Urothelium cell line (cell line): ENCODE results near the gene TSPAN32.

Source experiments
- DNase-seq: peaks from one replicate; pipeline ENCODE4 v3.0.0; 2011; ENCODE audit warnings: low spot score, mixed read lengths
- FAIRE-seq: peaks from 2 replicates; lab custom pipeline; 2011; peaks lifted over from hg19 to GRCh38; lab: Jason Lieb, UNC

The TSPAN32 gene

DNA sequence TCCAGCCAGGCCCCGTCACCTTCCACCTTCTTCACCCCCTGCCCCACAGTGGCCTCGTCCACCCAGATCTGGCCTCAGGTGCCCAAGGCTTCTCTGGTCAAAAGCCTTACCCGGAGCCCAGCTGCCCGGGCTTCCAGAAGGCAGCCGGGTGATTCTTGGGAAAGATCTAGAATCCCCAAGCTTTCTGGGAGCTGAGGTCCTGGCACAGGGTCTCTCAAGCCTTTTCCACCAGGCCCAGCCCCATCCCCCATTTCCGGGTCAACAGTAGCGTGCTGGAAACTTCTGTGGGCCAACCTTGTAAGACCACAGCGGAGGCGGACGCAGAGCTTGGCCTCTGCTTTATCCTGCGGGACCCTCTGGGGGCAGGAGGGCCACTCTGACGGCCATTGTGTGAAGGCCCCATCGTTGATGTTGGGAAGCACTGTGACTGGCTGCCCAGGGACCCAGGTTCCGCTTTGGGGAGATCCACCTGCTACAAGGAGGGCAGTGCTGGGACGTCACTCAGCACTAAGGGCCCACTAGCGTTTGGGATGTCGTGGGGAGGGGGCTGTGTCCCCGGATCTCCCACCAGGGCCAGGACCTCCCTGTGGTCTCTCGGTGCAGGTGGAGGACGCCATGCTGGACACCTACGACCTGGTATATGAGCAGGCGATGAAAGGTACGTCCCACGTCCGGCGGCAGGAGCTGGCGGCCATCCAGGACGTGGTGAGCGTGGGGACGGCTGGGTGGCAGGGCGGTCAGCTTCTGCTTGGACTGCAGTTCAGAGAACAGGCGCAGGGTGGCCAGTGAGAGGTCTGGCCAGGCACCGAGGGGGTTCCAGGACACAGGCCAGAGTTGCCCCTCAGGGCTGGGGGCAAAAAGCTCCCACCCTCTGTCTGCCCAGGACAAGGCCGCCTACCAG, 11.5 kb downstream of the TSPAN32 start:
- DNase-seq, result no peak
- FAIRE-seq, result no peak

DNA sequence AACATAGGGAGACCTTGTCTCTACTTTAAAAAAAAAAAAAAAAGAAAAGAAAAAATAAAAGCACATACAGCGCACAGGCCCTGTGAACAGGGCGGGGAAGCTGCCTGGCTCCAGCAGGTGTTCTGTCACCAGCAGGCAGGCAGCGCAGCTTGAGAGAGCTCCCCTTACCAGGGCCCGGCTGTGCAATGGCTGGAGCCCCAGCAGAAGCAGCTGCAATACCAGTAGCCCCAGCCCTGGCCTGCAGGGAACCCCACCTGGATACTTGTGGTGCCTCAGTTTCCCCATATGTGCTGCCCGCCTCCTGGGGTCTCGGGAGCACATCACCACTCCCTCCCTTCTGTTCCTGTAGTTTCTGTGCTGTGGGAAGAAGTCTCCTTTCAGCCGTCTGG, 12.3 kb downstream of the TSPAN32 start:
- DNase-seq (no peak), FAIRE-seq (no peak)

DNA sequence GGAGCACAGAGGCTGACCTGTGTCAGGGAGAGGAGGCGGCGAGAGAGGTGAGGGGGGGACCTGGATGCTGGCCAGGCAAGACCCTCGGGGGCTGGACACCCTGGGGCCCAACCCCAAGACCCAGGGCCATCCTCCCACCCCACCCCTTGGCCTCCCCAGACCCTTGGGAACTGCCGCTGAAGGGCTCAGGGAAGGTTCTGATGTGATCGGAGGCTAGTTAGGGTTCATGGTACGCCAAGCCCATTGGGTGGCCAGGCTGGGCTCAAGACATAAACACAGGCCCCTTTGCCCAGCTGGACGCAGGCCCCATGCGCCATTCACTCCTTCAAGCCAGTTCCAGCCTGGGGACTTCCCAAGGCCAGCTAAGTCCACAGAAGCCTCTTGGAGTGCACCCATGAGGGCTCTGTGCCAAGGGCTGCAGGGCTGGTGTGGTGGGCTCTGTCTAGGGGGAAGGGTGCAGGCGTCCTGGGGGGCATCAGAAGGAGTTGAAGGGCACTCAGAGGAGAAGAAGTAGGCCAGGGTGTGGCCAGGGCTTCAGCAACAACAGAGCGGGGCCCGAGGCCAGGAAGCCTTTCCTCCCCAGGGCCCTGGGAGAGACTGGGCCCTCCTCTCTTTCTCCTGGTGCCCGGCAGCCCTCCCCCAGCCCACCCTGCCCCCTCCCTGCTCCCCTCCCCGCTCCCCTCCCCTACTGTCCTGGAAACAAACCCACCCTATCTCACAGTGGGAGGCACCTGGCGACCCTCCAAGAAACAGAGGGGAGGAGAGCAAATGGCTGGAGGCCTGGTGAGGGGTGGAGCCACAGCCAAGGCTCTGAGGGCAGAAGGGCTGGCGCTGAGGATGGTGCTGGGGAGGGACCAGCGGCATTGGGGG, 12.9 kb downstream of the TSPAN32 start:
- DNase-seq (no peak), FAIRE-seq (no peak)

DNA sequence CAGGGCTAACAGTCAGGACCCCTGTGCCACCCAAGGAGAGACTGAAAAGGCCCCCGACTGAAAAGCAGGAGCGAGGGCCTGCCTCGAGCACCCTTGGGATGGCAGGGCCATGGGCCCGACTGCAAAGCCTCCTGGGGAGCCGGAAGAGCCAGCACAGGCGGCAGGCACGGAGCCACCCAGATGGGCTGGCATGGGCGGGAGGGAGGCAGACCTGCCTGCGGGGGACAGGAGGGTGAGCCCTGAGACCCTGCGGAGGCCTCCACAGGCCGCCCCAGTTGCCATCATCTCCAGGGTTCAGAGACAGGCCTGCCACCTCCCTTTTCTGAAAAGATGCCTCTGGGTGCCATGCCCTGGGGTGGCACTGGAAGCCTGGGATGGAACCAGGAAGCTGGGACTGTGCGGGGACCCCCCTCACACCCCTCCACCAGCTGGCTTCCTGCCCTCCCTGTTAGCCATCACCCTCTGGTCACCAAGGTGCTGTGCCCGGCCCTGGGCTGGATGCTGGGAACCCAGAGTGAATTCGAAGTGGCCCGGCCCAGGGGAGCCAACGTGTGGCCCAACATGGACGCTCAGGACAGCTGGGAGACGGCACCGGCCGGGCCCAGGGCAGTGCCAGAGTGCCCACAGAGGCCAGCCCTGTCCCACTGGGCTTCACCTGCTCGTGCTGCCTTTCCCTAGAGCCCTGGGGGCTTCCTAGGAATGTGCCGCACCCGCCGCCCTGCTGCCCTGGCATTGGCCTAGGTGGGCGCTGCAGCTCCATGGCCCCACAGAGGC, 13.8 kb downstream of the TSPAN32 start:
- DNase-seq (no peak), FAIRE-seq (no peak)

DNA sequence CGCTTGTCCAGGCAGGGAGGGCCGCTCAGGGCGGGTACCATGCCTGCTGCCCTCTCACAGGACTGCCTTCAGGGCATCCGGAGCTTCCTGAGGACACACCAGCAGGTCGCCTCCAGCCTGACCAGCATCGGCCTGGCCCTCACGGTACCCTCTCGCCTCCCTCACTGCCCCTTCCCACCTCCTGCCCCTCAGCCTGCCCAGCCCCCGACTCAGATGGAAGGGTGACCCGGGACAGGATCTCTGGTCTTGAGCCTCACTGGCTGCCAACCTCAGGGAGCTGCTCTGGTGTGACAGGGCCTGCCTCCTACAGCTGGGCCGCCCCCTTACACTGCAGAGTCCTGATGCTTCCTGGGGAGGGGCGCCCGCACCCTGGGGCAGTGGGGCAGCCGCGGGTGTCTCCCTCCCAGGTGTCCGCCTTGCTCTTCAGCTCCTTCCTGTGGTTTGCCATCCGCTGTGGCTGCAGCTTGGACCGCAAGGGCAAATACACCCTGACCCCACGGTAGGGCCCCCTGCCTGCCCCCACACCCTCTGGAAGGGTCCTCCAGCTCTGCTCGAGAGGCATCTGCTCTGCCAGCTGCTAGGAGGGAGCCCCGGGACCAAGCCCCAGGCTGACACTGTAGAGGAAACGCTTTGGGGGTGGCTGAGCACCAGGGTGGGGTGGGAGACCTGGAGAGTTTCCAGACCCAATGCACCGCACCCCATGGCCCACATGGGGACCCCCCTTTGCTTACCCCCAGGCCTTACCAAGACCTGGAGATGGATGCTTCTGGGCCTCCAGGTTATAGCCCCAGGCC, 14.6 kb downstream of the TSPAN32 start:
- FAIRE-seq (no peak), DNase-seq (no peak)

DNA sequence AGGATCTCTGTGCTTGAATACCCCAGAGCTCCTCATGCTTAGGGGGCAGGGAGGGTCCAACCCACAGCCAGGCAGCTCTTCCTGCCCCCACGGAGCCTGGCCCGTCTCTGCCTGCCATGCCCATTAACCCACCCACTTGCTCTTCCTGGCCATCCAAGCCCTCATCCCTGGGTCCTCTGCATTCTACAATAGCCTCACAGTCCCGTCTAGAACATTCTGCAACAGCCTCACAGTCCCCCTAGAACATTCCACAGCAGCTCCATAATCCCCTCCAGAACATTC, 15.1 kb downstream of the TSPAN32 start:
- DNase-seq (no peak), FAIRE-seq (no peak)

DNA sequence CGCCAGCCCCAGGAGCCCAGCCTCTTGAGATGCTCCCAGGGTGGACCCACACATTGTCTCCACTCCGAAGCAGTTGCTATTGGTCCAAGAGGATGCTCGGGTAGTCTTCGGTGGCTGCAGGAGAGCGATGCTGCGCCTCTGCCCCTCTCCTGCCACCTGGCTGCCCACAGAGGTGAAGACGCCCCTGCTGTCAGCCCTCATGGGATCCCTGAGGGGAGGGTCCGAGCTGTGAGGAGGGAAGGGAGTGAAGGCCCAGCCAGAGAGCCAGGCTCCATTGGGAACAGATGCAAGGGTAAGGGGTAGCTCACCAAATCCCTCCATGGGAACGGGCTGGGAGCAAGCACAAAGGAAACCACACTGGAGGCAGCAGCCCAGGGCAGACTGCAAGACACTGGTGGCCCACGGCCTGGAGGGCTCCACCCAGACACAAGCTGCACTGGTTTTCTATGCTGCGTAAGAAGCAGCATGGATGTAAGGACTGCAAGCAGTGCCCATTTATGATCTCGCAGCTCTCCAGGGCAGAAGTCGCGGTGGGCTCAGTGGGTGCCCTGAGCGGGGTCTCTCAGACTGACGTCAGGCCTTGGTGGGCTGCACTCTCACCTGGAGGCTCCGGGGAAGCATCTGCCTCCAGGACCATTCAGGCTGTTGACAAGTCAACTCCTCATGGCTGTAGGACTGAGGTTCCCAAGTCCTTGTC, 15.7 kb downstream of the TSPAN32 start:
- DNase-seq (no peak), FAIRE-seq (no peak)

DNA sequence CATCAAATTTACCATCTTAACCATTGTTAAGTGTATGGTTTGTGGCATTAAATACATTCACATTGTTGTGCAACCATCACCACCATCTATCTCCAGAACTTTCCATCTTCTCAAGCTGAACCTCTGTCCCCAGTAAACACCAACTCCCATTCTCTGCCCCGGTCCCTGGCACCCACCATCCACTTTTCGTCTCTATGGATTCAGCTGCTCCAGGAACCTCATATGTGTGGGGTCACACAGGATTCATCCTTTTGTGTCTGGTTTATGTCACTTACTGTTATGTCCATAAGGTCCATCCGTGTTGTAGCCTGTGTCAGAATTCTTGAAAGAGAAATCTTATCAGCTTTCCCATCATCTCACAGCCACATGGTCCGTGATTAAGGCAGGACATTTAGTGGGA, 16.3 kb downstream of the TSPAN32 start:
- no peak for DNase-seq
- FAIRE-seq, result no peak

DNA sequence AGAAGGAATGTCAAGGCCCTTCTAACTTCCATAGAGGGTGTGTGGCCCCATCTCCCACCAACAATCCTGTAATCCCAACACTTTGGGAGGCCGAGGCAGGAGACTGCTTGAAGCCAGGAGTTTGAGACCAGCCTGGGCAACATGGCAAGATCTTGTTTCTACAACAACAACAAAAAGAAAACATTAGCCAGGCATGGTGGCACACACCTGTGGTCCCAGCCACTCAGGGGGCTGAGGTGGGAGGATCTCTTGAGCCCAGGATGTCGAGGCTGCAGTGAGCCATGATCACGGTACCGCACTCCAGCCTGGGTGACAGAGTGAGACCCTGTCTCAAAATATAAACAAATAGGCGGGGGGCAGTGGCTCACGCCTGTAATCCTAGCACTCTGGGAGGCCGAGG, 16.9 kb downstream of the TSPAN32 start:
- no peak for DNase-seq
- no peak for FAIRE-seq

DNA sequence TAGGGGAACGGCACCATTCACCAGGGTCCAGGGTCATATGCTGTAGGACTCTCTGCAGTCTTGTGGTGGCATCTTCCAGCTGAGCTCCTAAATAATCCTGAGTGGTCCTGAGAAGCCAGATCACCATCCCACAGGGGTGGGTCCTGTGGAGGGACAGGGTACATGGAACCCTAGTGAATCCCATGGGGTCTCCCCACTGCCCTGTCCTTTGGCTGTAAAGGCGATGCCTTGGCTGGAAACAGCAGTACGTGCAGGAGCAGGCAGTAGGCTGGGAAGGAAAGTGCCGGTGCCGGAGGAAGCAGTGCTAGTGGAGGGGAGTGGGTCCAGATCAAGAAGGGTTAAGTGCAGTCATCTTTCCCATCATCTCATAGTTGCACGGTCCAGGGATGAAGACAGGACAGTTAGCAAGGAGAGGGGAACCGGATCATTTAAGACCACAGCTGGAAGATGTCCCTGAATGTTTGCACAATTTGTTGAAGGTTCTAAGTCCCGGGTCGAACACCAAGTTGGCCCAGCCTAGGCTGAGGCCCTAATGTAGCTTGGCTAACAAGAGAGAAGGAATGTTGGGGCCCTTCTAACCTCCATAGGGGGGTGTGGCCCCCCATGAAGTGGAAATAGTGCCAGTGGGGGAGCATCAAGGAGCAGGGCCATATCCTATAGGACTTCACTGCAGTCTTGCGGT, 18.1 kb downstream of the TSPAN32 start:
- FAIRE-seq (no peak), DNase-seq (no peak)

DNA sequence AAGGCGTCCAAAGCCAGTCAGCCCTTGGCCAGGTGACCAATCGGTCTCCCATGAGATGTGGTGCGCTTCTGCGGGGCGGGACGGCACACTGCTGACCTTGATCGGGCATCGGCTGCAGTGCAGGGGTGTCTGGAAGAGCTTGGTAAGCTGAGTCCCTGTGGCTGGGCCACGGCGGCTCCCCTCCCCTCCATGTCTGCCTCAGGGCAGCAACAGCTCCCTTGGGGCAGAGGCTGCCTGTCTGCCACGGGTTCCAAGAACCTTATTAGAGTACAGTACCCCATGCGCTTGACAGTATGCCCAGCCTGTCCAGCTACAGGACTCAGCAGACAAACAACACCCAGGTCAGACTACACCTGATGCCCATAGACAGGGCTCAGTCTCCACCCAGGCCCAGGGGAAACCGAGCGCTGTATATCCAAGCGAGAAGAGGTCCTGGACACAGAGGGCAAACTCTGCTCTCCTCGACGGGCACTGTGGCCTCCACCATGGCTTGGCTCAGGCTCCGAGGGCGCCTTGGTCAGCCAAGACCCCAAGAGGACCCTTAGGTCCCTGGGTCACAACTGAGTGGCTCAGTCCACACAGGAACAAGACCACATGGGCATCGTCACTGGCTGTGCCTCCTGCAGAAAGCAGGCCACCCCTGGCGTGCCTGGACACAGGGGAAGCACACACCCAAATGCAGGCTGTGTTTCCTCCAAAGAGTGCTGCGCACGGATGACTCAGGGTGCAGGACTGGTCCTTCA, 18.9 kb downstream of the TSPAN32 start:
- DNase-seq, result no peak
- no peak for FAIRE-seq

DNA sequence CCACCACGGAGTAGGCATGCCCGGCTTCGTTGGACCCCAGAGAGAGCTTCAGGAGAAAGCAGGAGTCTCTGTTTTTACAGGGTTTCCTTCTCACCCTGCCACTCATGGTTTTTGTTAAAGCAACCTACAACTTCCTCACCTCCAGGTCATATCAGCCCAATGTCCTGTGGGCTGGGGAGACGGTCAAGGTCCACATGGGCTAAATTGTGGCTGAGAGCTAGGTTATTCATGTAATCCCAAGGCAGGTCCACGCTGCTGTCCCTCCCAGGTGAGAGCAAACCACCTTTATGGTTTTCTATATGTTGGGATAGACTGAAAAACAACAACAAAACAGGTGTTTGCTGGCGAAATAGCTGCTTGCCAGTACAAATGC, 19.5 kb downstream of the TSPAN32 start:
- DNase-seq, result no peak
- no peak for FAIRE-seq

DNA sequence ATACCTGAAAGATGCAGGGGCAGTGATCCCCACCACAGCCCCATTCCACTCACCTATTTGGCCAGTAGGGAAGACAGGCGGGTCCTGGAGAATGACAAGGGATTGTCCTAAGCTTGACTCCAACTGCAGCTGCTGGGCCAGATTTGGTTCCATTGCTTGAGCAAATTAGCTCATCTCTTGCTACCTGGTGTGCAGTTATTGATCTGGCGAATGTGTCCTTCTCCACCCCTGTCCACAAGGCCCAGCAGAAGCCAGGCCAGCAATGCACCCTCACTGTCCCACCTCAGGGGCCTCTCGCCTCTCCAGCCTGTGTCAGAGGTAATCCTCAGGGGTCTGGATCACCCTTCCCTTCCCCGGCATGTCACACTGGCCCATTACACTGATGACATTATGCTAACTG, 23.3 kb downstream of the TSPAN32 start:
- DNase-seq (no peak), FAIRE-seq (no peak)

DNA sequence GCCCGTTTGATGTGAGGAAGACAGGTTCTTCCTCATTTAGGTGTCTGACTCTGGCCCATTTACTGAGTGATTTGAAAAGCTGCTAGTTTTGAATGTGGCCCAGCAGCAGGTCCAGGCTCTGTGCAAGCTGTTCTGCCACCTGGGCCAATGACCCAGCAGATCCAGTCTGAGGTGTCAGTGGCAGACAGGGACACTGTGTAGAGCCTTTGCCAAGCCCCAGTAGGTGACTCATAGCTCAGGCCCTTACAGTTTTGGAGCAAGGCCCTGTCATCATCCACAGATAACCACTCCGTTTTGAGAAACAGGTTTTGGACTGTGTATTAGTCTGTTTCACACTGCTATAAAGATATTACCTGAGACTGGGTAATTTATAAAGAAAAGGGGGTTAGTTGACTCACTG, 23.9 kb downstream of the TSPAN32 start:
- DNase-seq (no peak), FAIRE-seq (no peak)

DNA sequence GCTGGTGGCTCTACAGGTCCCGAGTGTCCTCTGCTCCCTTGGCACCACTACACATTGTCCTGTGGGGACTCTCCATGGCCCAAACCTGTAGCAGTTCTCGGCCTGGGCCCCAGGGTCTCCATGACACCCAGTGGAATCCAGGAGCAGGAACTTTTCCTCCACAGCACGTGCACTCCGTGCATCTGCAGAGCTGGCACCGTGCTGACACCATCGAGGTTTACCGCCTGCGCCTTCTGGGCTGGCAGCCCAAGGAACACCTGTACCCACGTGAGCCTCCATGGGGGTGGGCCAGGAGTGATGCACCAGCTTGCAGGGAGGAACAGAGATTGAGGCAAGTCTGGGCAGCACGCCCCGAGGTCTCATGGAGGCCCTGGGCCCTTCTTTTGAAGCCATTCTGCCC, 25.2 kb downstream of the TSPAN32 start:
- DNase-seq (no peak), FAIRE-seq (no peak)

DNA sequence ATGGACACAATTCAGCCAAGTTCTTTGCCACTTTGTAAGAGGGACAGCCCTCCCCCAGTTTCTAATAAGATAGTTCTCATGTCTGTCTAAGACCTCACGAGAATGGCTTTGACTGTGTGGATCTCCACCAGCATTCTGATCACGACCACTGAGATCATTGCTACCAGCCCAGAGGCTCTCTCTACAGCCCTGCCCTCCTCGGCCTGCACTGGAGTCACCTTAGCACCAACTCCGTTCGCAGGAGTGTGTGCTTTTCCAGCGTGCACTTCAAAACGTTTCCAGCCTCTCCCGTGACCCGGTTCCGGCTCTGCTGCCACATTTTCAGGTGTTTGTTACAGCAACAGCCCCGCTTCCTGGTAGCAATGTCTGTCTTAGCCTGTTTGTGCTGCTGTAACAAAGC, 26.2 kb downstream of the TSPAN32 start:
- no peak for DNase-seq
- no peak for FAIRE-seq

DNA sequence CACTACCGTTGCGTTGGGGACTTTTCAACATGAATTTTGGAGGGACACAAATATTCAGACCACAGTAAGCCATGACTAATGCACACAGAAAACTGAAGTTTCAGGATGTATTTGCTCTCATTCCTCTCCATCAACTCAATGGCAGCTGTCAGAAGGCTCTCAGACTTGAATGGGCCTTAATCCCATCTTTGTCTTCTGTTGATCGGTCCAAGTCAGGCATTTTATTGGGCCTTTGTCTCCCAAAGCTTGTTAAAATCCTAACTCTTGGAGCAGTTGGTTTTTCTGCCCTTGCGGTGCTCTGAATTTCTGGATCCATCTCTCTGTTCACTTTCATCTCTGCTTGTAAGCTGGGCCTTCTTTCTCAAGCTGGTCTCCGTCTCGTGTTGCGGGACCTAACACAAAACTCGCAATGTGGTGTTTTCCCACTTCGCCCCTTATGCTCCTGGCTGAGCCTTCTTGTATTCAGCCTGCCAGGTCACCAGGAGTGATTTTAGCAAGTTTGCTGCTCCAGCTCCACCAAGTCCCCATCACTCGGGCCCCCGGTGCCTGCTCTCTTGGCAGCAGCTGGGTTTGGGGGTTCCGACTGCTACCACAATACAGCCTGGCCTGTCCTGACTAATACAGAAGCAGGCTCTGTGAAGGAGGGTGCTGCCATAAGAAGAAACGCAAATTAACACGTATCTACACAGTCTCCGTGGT, 27.0 kb downstream of the TSPAN32 start:
- DNase-seq (no peak), FAIRE-seq (no peak)

DNA sequence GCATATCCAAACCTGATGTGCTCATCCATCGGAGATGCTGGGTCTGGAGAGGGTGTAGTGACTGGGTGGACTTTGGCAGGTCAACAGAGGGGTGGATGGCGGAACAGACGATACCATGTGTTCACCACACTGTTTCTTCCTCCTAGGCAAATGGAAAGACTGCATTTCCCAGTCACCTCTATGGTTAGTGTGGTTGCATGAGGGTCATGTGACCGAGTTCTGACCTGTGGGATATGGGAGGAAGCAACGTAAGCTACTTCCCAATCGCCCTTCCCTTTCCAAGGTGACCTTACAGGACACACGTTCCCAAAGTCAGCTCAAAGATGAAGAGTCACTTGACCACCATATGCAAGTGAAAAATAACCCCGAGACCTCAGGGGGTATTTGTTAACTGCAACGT, 27.7 kb downstream of the TSPAN32 start:
- FAIRE-seq, result no peak
- DNase-seq, result no peak
